H1 (cell line): ENCODE results near the gene C21orf58.

Experiments used
- CREB1 ChIP-seq: IDR thresholded peaks from 2 replicates; pipeline ENCODE4 v1.6.1; 2012; ENCODE audit warnings: inconsistent platforms
- CTCF ChIP-seq, 3 experiments: IDR thresholded peaks; 1 replicate in 2 of 3; 2 replicates in 1 of 3; pipeline versions ENCODE4 v1.5.1 to v1.6.1; 2011; ENCODE audit warnings: low read length in 3 of 3, mild to moderate bottlenecking in 3 of 3, inconsistent platforms in 2 of 3, low read depth in 1 of 3, moderate library complexity in 1 of 3; ENCODE audit not compliant: insufficient read depth in 1 of 3; ENCODE audit errors: control extremely low read depth in 1 of 3
- EZH2 ChIP-seq: fragments of 200-600 bp; sonication (generic); IDR thresholded peaks from 2 replicates; pipeline ENCODE4 v1.7.1; 2012; ENCODE audit warnings: low read depth, mild to moderate bottlenecking, moderate library complexity, low read length, inconsistent platforms; ENCODE audit not compliant: severe bottlenecking
- JUN ChIP-seq: IDR thresholded peaks from 2 replicates; pipeline ENCODE4 v1.6.1; 2011; ENCODE audit warnings: low read depth, mild to moderate bottlenecking, improper control_type of control experiment, low read length
- KDM4A ChIP-seq: IDR thresholded peaks from one replicate; pipeline ENCODE4 v1.7.1; 2012; ENCODE audit warnings: low read depth, mild to moderate bottlenecking, moderate library complexity, low read length, inconsistent platforms; ENCODE audit not compliant: severe bottlenecking
- POLR2A ChIP-seq, 2 experiments: IDR thresholded peaks; 1 replicate in 1 of 2; 2 replicates in 1 of 2; pipeline ENCODE4 v1.6.1; 2011; ENCODE audit warnings: low read depth in 2 of 2, low read length in 2 of 2, mild to moderate bottlenecking in 2 of 2; ENCODE audit errors: control extremely low read depth in 1 of 2
- POLR2AphosphoS5 ChIP-seq: IDR thresholded peaks from 2 replicates; pipeline ENCODE4 v1.6.1; 2011; ENCODE audit warnings: low read depth, low read length
- RBBP5 ChIP-seq: IDR thresholded peaks from 2 replicates; pipeline ENCODE4 v1.7.1; 2012; ENCODE audit warnings: low read depth, mild to moderate bottlenecking, inconsistent platforms, low read length, moderate library complexity, borderline replicate concordance
- SRF ChIP-seq: IDR thresholded peaks from 2 replicates; pipeline ENCODE4 v1.6.1; 2011; ENCODE audit warnings: mild to moderate bottlenecking, low read depth, low read length, moderate library complexity

GRCh38 chr21:46312949-46313348 is 10.7 kb downstream of the C21orf58 start:
- no peak for TF ChIP-seq CTCF (IDR thresholded peaks at IDR 0.05; ENCODE audit: control extremely low read depth in 1 of 3, insufficient read depth in 1 of 3, low read depth in 1 of 3, low read length in 3 of 3)
- no peak for TF ChIP-seq EZH2
- TF ChIP-seq POLR2A (IDR thresholded peaks at IDR 0.05; ENCODE audit: control extremely low read depth in 1 of 2, low read depth in 2 of 2, low read length in 2 of 2): no peak
- TF ChIP-seq SRF: no peak
- no peak for TF ChIP-seq POLR2AphosphoS5
- no peak for TF ChIP-seq KDM4A
- no peak for TF ChIP-seq JUN
- no peak for TF ChIP-seq RBBP5
- TF ChIP-seq CREB1: no peak
